ENCODE data around the gene EIF2D. TPM values are rescaled to one million over a fixed set of nuclear protein-coding genes. Genes with fewer than 3 reads are reported as not detected.

Gene EIF2D
- total and polyA plus RNA-seq, 2 of the 4 experiments (the other 2 are of a cell fraction), result 64.3 to 69.4 TPM

DNA sequence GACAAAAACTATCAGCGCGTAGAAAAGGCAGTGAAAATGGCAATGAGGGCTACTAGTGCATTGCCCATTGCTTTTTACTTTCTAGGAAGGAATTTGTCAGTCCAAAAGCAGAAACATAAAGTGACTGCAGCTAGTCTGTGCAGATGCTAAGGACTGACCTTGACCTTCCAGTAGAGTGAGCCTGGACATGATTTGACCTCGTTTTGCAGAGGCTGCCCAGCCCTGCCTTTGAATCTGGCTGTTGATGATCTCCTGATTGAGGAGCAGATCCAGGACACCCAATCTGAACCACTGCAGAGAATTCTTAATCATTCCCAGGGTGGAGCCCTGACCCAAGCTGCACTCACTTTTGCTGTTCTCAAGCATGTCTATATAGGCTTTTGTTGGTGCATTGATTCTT lies 44.7 kb upstream of the EIF2D start:
- Histone ChIP-seq H3K4me2 (ENCODE audit: low read depth, low read length) (no peak overlapping the region), H3K36me3 (ENCODE audit: control insufficient read depth, insufficient read depth, low read length) (no peaks in the 10 kb centered on the region), H2AFZ (replicated peaks; ENCODE audit: low read length, poor library complexity) (no peak overlapping the region), H4K20me1 (ENCODE audit: insufficient read depth, low read length) (peaks cover 3% of the 10 kb centered on the region; the same call in 1 of the 2 replicates), H4K5ac (ENCODE audit: low read depth, low read length) (no peak overlapping the region), H2BK15ac (ENCODE audit: low read depth, low read length) (no peak overlapping the region), H2BK120ac (ENCODE audit: low read depth, low read length) (no peak overlapping the region), H4K91ac (ENCODE audit: insufficient read depth, low read depth, low read length) (no peak overlapping the region), H3K79me1 (ENCODE audit: low read depth in 1 of 2, low read length in 2 of 2) (0 out of 4 replicates have a peak, but pooled peaks cover 0 to 6% of the 10 kb centered on the region in 2 experiments), H3K27ac (ENCODE audit: insufficient read depth, low read length) (no peak overlapping the region), H3K56ac (ENCODE audit: extremely low read depth, insufficient read depth, low read length) (no peak overlapping the region), H2BK5ac (ENCODE audit: low read depth, low read length, poor library complexity, severe bottlenecking) (no peak overlapping the region), H3K9me1 (ENCODE audit: insufficient read depth, low read length) (no peaks in the 10 kb centered on the region; the same call in none of the 2 replicates), H4K8ac (ENCODE audit: low read depth in 2 of 2, low read length in 2 of 2) (no peak overlapping the region), H3K18ac (ENCODE audit: low read depth, low read length) (no peak overlapping the region), H2AK5ac (ENCODE audit: low read depth, low read length) (no peak overlapping the region), H3K14ac (replicated peaks; ENCODE audit: low read depth, low read length) (no peak overlapping the region), H3K4me1 (ENCODE audit: control insufficient read depth, insufficient read depth, low read length) (peaks cover 2% of the 10 kb centered on the region; the same call in 1 of the 2 replicates), H3K9ac (ENCODE audit: low read depth, low read length) (no peak overlapping the region), H3K4ac (ENCODE audit: low read depth, low read length) (no peak overlapping the region), H2AK9ac (replicated peaks; ENCODE audit: low read depth, low read length, poor library complexity) (no peak overlapping the region), H3K4me3 (ENCODE audit: insufficient read depth, low read depth, low read length) (no peak overlapping the region), H3K27me3 (ENCODE audit: control insufficient read depth, insufficient read depth, low read length) (peaks cover 5% of the 10 kb centered on the region), H2BK20ac (ENCODE audit: low read depth, low read length) (no peak overlapping the region), H3K23ac (ENCODE audit: low read depth, low read length) (no peak overlapping the region), H3K9me3 (ENCODE audit: control insufficient read depth, insufficient read depth, low read length) (peaks cover 2% of the 10 kb centered on the region; the same call in 1 of the 2 replicates)
- WGBS, 2 experiments (ENCODE audit: extremely low coverage in 2 of 2, insufficient read length in 1 of 2), result no CpG with 5 or more reads among the region's 3 CpGs
- dilution Hi-C loops (cut with HindIII; ENCODE audit: low sequenced_read_pairs, unreplicated experiment), result no loop called here
- intact Hi-C loops (cut with micrococcal nuclease), result no loop called here
- DNase-seq (no peak), ATAC-seq (ENCODE audit: low read depth) (no peak)
- no peak for TF ChIP-seq CEBPB (IDR thresholded peaks at IDR 0.05; ENCODE audit: low read depth, low read length)
- ChIA-PET CTCF (interaction anchor here (1.8 kb wide), 1 partner anchor 22 kb away, joined by 4 read pairs; the partner anchor contains the start of gene DYRK3), POLR2A (ENCODE audit: unreplicated experiment) (no interaction called here)
- in situ Hi-C loops (cut with MboI; ENCODE audit: low sequenced_read_pairs), result no loop called here
- BruUV-seq (replicated peaks), result no TSS peak
